Vagina (tissue), 2 donors: Measurements from ENCODE around the gene ARHGAP26.

ENCODE experiments used
- POLR2A ChIP-seq, 2 donors: fragments of 450-650 bp; IDR thresholded peaks; one replicate each; pipeline ENCODE4 v1.6.1; 2017; ENCODE audit warnings: antibody characterized with exemption in 2 of 2, mild to moderate bottlenecking in 2 of 2, moderate library complexity in 2 of 2
- TF ChIP-seq, protein P1 (sequence below), 3 experiments: fragments of 450-650 bp in 2 of 3; fragments of 200-600 bp in 1 of 3; sonication (generic) in 1 of 3; IDR thresholded peaks; one replicate each; pipeline ENCODE4 v1.5.1; 2017 to 2019; ENCODE audit warnings: antibody characterized with exemption in 3 of 3, mild to moderate bottlenecking in 2 of 3, moderate library complexity in 2 of 3

DNA sequence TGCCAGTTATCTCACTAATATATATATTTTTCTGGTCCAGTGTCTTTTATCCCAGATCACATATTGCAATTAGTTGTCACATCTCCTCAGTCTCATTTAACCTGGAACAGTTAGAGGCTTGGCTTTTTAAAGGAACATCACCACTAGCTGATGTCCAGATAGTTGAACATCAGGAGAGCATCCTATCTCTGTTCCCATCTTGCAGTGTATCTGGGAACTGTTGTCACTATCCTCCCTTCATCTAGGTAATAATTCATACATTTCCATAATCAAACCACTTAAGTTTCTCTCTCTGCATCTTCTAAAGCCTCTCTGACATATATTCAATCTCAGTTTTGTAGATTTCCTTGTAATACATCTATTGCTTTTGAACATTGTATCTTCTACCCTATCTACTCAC, 175.7 kb downstream of the ARHGAP26 start:
- TF ChIP-seq, protein P1, sequence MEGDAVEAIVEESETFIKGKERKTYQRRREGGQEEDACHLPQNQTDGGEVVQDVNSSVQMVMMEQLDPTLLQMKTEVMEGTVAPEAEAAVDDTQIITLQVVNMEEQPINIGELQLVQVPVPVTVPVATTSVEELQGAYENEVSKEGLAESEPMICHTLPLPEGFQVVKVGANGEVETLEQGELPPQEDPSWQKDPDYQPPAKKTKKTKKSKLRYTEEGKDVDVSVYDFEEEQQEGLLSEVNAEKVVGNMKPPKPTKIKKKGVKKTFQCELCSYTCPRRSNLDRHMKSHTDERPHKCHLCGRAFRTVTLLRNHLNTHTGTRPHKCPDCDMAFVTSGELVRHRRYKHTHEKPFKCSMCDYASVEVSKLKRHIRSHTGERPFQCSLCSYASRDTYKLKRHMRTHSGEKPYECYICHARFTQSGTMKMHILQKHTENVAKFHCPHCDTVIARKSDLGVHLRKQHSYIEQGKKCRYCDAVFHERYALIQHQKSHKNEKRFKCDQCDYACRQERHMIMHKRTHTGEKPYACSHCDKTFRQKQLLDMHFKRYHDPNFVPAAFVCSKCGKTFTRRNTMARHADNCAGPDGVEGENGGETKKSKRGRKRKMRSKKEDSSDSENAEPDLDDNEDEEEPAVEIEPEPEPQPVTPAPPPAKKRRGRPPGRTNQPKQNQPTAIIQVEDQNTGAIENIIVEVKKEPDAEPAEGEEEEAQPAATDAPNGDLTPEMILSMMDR (IDR thresholded peaks at IDR 0.05) = no peak
- TF ChIP-seq POLR2A (IDR thresholded peaks at IDR 0.05) = no peak
